ELF-1 (cell line): Measurements from ENCODE around the gene PNKP.

ENCODE experiments used
- DNase-seq: peaks from one replicate; pipeline ENCODE4 v3.0.0-alpha.2; 2016; ENCODE audit warnings: low read depth, low spot score

PNKP gene

DNA sequence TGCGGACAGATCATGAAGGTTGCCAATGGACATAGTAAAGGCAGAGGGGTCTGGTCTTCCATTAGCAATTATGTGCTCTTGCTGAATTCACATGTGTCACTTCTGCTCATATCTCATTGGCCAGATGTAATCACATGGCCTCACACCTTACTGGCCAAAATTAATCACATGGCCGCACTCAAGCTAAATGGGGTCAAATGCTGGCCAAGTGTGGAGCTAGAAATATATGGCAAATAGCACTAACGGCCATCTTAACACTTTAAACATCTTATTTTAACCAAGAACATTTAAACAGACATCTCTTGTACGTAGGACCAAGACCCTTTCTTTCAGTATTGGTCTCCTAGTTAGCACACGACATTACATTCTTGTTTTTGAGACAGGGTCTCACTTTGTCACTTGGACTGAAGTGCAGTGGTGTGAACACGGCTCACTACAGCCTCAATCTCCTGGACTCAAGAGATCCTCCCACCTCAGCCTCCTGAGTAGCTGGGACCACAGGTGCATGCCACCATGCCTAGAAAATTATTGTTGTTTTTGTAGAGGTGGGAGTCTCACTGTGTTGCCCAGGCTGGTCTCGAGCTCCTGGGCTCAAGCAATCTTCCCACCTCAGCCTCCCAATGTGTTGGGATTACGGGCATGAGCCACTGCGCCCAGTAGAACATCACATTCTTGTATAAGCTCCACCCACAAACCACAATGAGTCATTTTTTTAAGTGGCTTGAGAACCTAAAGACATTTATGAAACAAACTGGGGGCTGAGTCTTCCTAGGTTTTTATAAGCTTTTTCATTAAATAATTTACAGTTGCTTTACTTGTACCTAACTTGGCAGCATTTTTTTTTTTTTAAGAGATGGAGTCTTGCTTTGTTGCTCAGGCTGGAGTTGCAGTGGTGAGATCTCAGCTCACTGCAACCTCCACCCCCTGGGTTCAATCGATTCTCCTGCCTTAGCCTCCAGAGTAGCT, 19.4 kb downstream of the PNKP start:
- DNase-seq = no peak

DNA sequence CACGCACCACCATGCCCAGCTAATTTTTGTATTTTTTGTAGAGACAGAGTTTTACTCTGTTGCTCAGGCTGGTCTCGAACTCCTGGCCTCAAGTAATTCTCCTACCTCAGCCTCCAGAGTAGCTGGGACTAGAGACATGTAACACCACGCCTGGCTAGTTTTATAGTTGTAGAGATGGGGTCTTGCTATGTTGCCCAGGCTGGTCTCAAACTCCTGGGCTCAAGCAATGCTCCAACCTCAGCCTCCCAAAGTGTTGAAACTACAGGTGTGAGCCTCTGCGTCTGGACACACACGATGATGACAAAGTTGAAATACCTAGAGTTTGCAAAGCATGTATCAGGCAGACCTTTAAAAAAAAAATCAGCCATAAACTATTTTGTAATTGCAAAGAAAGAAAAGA, 21.0 kb downstream of the PNKP start:
- no peak for DNase-seq

DNA sequence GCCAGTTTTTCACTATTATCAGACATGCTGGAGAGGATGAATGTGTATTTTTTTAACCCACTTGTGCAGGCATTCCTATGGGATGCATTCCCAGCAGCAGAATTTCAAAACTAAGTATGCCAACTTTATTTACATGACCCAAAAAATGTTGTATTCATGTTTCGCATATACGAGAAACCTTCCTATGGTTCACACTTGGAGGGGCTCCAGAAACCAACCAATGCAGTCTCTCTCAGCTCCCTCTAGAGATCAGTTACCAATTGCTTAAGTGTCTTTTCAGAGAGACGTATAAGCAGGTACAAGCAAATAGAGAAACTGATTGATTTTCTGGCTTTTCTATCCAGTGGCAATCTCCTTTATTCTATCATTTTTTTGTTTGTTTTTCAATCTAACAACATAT, 22.0 kb downstream of the PNKP start:
- no peak for DNase-seq

DNA sequence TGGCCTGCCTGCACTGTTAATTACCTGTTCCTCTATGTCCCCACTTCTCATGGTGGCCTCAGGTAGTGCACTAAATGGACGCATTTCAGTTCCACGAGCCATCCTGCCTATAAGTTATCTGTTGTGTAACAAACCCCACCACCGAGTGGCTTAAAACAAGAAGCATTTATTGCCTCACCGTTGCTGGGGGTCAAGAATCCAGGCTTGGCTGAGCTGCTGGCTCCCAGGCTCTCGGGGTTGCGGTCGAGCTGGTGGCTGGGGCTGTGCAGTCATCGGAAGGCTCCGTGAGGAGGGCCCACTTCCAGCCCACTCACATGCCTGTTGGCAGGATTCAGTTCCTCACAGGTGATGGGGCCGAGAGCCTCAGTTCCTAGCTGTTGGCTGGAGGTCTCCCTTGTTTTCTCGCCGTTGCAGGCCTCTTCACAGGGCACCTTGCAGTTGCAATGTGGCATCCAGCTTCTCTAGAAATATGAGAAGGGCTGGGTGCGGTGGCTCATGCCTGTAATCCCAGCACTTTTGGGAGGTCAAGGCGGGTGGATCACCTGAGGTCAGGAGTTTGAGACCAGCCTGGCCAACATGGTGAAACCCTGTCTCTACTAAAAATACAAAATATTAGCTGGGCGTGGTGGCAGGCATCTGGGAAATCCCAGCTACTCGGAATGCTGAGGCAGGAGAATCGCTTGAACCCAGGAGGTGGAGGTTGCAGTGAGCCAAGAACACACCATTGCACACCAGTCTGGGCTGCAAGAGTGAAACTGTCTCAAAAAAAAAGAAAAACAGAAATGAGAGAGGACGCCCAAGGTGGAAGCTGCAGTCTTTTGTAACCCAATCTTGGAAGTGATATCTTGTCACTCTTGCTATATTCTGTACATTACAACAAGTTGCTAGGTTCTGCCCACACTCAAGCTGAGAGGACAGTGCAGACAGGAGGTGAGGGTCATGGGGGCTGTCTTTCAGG, 23.0 kb downstream of the PNKP start:
- no peak for DNase-seq

DNA sequence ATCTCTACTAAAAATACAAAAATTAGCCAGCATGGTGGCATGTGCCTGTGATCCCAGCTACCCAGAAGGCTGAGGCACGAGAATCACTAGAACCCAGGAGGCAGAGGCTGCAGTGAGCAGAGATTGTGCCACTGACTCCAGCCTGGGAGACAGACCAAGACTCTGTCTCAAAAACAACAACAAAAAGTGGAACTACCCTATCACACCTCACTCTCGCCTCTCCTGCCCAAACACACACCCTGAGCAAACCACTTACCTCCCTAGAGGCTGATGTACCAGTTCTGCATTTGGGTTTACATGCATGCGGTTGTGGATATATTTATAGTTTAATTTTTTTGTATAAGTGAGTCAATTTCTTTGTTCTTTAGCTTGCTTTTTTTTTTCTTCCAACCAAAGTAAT, 24.1 kb downstream of the PNKP start:
- no peak for DNase-seq

DNA sequence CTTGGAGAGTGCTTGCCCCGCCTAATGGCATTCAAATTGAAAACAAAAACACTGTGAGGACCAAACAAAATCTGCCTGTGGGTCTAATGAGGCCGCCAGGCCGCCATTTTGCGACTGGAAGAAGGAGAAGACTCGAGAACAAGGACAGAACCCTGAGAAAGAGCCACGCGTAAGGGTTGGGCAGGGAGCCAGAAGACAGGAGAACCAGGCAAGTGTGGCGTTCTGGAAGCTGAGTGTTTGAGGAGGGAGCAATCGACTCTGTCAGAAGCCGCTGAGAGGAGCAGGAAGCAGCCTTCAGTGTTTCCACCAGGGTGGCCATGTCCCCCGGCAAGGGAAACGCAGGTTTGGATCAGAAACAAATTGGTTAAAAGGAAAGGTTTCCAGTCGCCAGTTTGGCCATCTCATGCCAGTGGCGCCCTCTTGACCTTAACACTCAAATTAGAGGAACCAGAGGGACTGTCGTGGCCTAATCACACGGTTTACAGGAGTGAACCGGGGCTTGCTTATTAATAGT, 26.6 kb downstream of the PNKP start:
- DNase-seq = no peak

DNA sequence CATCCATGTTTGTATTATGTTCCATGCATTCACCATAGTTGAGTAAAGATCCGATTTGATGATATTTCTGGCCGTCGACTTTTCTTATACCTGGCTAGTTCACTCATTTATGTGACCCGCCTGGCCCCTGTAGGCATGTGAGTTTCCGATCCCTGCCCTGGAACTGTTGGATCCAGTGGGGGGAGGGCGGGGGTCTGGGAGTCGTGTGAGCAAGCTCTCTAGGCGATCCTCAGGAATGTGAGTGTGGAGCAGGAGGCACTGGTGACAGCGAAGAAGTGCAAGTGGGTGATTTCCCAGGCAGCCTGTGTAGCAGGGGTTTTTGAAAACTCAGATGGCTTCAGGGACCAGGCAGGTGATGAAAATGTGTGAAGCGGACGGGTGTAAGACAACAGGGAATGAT, 27.1 kb downstream of the PNKP start:
- no peak for DNase-seq

DNA sequence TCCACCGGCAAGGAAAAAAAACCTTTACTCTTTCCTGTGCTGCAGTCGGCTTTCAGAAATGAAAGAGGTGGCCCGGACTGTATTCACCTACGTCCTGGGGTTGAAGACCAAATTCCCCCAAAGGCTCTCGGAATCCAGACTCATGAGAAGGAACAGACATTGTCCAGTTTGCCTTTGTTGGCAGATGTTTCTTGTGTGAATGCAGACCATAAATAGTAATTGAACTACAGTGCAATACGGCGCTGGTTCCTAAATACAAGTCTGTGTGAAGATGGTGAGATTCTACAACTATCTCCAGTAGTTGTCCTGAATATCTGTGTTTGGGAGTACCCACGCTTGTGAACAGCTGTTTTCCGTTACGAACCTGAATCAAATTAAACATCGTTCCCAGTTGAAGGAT, 27.7 kb downstream of the PNKP start:
- no peak for DNase-seq

DNA sequence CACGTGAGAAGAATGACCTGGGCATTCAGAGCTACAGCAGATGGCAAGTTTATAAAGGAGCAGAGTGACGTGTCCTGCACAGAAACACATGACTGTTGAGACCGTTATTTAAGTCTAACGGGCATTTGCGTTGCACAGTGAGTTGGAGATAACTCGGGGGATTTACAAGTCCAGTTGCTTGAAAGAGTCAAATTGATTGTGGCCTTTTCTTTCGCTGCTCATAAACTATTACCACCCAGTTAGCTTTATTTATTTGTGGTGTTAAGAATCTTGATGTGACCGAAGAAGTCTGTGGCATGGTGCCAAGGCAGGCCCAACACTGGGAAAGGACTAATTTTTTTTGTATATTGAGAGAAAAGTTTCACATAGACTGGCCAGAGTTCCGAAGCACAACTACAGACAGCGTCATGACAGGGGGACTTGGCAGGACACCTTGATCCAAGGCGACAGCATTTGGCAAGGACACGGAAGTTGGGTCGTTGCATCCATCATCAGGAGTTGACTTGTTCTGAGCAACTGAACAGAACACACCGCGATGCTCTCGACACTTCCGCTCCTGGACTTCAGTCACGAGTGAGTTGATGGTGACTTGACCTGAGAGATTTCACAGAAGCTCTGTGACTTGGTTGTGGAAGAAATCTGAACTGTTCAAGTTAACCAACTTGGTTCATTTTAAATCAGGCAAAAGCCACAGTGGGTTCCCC, 28.3 kb downstream of the PNKP start:
- no peak for DNase-seq

DNA sequence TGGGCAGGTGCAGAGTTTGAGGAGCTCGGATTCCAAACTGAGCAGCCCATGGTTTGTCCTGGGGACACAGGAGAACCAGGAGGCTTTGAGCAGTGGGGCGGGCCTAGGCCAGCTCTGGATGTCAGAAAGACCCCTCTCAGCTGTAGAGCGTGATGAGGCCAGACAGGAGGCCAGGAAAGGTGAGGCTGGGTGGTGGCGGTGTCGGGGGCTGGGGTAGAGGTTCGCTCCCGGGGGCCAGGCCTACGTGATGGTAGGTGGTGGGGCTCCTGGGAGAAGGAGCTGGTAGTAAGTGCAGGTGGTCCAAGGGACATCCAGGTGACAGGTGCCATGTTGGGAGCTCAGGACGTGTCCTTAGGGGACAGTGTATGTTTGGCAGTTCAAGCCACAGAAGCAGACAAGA, 30.0 kb downstream of the PNKP start:
- no peak for DNase-seq

DNA sequence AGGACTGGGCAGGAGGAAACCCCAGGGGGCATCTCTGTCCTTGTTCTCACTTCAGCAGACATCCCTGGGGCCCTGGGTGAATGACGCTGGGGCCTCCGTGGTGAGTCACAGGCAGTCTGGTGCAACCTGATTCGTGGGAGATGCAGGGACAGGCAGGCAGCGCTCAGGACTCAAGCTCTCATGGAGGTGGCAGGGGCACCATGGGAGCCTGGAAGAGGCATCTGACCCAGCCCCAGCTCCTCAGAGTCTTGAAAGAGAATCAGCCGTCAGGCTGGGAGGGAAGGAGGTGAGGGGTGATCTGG, 30.4 kb downstream of the PNKP start:
- DNase-seq = no peak

DNA sequence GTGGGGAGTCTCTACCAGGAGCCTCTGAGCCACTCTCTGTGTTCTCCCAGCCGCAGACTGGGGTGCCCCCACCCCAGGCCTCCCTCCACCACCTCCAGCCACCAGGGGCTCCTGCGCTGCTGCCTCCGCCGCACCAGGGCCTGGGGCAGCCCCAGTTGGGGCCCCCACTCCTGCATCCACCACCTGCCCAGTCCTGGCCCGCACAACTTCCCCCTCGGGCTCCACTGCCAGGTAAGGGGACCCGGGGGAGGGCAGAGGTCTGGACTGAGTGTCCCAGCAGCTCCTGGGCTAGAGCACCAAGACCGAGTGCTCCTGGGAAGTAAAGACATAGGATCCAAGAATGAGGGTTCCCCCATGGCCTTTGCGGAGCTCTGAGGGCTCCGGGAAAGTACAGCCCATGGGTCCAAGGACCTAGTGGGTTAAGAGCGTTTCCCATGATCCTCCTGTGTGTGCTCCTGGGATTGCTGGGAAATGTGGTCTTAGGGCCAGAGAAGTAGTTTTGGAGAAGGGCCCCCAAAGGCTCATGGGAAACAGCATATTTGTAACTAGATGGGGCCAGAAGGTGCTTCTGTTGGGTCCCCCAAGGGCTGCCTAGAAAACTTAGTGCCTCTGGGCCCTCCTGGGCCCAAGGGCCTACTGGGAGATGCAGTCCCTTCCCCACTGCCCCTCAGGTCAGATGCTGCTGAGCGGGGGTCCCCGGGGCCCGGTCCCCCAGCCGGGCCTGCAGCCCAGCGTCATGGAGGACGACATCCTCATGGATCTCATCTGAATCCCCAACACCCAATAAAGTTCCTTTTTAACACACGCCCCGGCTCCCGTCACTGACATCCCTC, 31.0 kb downstream of the PNKP start:
- DNase-seq = no peak

DNA sequence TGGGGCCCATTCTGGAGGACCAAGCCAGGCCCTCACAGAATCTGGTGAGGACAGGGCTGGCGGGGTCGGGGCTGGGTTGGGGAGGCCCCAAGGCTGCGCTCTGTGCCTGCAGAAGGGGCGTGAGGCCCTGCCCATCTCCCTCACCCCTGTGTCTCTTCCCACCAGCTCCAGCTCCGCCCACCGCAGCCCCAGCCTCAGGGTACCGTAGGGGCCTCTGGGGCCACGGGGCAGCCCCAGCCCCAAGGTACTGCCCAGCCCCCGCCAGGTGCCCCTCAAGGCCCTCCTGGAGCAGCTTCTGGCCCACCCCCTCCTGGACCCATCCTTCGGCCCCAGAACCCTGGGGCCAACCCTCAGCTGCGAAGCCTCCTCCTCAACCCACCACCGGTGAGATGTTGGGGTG, 31.8 kb downstream of the PNKP start:
- no peak for DNase-seq

DNA sequence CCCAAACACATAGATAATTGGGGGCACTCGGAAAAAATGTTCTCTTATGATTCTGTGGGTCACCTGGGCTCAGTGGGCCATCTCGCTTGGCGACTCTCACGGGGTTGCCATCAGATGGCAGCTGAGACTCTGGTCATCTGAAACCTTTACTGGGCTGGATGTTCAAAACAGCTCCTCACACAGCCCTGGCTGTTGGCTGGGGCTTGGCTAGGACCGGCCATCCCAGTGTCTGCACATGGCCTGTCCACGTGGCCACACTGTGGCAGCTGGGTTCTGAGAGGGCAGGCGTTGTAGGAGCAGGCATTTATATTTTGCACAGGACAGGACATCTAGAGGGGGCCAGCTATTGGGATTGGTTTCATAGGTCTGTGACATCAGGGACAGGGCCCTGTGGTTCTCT, 33.8 kb downstream of the PNKP start:
- no peak for DNase-seq

DNA sequence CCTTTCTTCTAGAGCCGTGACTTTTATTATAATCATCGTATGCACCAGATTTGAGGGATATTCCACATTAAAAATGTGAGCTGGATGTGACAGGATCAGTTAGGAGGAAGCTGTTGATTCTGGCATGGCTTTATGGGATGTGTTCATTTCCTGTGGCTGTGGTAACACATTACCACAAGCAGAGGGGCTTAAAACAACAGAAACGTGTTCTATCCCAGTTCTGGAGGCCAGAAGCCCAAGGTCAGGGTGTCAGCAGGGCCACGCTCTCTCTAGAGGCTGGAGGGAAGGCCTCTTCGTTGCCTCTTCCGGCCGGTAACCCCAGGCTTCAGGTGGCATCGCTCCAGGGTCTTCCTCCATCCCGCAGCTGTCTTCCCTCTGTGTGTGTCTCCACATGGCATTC, 34.8 kb downstream of the PNKP start:
- no peak for DNase-seq

DNA sequence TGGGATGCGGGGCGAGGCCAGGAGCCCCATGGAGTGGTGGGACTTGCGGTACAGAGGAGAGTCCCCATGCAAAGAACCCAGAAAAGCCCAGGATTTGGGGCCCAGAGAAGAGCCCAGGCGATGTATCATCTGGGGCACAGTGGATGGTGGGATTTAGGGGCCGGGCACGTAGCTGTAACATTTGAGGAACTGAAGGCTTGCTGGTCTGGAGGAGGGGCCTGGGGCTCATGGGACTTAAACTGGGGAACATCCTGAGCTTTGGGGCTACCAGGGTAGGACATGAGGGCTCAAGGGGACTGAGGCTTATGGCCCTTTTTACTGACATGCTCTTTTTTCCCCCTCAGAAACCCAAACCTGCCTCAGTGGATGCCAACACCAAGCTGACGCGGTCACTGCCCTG, 35.8 kb downstream of the PNKP start:
- DNase-seq = no peak

DNA sequence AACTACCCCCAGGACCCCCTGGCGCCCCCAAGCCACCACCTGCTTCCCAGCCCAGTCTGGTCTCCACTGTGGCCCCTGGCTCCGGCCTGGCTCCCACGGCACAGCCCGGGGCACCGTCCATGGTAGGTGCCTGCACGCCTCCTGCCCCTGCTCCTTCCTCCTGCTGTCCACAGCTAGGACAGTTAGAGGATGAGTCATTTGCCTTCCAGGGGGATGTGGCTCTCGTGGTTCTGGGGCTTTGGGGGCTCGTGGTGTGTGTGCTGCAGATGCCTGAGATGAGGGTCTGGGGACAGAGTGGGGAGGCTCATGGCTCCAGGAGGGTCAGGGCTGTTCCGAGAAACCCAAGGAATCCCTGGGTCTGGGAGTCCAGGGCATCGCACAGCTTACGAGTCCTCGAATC, 36.6 kb downstream of the PNKP start:
- DNase-seq = no peak

DNA sequence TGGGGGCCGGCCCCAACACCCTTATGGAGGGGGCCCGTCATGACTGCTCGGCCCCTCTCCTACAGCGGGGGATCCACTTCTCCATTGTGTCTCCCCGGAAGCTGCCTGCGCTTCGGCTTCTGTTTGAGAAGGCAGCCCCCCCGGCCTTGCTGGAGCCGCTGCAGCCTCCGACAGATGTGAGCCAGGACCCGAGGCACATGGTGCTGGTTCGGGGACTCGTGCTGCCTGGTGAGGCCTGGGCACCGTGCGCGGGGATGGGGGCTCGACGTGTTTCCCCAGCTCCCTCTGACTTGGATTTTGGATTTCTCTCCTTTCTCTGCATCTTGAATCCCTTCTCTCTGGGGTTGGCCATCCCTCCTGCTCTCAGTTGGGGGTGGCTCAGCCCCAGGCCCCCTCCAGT, 37.7 kb downstream of the PNKP start:
- no peak for DNase-seq

DNA sequence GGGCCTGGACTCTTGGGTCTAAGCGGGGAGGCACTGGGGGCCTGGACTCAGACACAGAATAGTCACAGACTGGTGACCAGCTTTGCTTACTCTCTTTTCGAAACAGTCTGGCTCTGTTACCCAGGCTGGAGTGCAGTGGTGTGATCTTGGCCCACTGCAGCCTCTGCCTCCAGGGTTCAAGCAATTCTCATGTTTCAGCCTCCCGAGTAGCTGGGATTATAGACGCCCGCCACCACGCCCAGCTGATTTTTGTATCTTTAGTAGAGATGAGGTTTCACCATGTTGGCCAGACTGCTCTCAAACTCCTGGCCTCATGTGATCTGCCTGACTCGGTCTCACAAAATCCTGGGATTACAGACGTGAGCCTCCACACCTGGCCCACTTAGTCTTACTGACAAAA, 38.2 kb downstream of the PNKP start:
- DNase-seq = no peak

DNA sequence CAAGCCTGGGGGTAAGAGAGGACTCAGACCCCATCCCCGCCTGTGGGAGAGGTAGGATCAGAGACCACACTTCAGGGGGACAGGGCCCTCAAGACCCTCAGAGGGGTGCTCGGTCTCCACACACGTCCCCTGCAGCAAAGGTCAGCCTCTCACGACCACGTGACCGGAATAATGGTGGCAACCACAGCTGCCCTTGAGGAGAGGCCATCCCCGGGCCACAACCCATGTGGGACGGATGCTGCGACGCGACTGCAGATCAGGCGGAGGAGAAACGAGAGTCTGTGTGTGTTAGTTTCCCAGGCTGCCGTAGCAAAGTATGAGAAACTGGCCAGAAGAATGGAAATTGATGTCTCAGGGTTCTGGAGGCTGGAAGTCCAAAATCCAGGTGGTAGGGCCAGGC, 40.3 kb downstream of the PNKP start:
- DNase-seq = no peak

DNA sequence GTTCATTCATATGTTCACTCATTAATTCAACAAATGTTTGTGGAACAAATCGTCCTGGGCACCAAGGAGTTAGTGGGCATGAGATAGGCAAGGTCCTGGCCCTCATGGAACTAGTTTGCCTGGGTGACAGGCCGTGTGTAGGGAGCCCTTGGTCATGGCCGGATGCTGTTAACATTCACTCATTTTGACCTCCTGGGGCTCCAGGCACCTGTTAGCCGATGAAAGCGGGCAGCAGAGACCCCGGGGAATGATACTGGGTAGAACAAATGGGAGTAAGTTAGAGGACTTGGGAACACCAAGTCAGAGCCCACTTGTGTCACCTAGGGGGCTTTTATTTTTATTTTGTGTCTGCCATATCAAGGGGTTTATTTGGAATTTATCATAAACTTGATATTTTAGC, 42.7 kb downstream of the PNKP start:
- no peak for DNase-seq
